Bone marrow (tissue), 2 donors: Measurements from ENCODE around the gene TRIM69.
"Not testable (repeated sequence)": the region's sequence is repeated elsewhere in the genome, so short reads cannot be mapped to it uniquely, and the experiment has no call there.

ENCODE experiments used
- DNase-seq, 2 donors: peaks; one replicate each; lab custom pipeline; 2025; lab: John Stamatoyannopoulos, UW

The TRIM69 gene

GRCh38 chr15:44736181-44736765, at the start of gene TRIM69:
Gene TRIM69 (plus strand): TSS chr15:44736528. CDS start chr15:44736705, 177 bp downstream.
- DNase-seq, result no peak

DNA sequence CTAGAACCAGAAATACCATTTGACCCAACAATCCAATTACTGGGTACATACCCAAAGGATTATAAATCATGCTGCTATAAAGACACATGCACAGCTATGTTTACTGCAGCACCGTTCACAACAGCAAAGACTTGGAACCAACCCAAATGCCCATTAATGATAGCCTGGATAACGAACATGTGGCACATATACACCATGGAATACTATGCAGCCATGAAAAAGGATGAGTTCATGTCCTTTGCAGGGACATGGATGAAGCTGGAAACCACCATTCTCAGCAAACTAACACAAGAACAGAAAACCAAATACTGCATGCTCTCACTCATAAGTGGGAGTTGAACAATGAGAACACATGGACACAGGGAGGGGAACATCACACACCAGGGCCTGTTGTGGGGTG, 47.0 kb upstream of the TRIM69 start:
- DNase-seq, result not testable (repeated sequence)

DNA sequence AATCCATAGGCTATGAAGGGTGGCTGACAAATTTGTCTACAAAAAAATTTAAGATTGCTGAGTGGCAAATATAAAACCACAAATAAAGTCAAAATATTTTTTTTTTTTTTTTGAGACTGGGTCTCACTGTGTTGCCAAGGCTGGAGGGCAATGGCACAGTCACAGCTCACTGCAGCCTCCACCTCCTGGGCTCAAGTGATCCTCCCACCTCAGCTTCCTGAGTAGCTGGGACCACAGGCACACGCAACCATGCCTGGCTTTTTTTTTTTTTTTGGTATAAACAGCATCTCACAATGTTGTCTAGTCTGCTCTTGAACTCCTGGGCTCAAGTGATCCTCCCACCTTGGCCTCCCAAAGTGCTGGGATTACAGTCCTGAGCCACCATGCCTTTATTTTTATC, 46.1 kb upstream of the TRIM69 start:
- not testable (repeated sequence) for DNase-seq

- DNase-seq, result no peak
Observed at GRCh38 chr15:44692659-44693058, 43.7 kb upstream of the TRIM69 start.

DNA sequence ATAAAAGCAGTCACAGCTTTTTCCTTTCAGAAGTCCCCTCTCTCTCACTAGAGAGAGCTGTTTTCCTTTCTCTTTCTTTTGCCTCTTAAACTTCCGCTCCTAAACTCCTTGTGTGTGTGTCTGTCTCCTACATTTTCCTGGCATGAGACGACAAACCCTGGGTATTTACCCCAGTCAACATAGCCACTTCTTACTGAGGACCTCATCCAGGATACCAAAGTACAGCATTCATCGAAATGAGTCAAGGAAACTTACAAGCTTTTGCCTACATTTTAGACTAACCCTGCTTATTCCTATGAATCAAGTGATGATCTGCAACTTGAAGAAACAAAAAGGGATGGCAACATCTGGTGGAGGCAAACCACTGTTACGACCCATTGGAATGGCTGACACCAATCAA, 41.9 kb upstream of the TRIM69 start:
- no peak for DNase-seq

GRCh38 chr15:44695294-44695693, 41.0 kb upstream of the TRIM69 start:
- no peak for DNase-seq

- no peak for DNase-seq
Observed at GRCh38 chr15:44697014-44697413, 39.3 kb upstream of the TRIM69 start.

DNA sequence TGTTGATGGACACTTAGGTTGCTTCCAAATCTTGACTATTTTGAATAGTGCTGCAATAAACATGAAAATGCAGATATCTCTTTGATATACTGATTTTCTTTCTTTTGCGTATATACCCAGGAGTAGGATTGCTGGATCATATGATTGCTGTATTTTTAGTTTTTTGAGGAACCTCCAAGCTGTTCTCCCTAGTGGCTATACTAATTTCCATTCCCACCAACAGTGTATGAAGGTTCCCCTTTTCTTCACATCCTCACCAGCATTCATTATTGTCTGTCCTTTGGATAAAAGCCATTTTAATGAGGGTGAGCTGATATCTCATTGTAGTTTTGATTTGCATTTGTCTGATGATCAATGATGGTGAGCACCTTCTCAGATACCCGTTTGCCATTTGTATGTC, 37.7 kb upstream of the TRIM69 start:
- DNase-seq, result no peak

DNA sequence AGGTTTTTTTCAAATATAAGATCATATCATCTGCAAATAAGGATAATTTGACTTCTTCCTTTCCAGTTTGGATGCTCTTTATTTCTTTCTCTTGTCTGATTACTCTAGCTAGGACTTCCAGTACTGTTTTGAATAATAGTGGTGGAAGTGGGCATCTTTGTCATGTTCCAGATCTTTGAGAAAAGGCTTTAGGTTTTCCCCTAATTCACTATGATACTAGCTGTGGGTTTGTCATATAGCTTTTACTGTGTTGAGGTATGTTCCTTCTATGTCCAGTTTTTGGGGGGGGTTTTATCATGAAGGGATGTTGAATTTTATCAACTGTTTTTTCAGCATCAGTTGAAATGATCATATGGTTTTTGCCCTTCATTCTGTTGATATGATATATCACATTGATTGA, 35.7 kb upstream of the TRIM69 start:
- DNase-seq, result not testable (repeated sequence)

DNA sequence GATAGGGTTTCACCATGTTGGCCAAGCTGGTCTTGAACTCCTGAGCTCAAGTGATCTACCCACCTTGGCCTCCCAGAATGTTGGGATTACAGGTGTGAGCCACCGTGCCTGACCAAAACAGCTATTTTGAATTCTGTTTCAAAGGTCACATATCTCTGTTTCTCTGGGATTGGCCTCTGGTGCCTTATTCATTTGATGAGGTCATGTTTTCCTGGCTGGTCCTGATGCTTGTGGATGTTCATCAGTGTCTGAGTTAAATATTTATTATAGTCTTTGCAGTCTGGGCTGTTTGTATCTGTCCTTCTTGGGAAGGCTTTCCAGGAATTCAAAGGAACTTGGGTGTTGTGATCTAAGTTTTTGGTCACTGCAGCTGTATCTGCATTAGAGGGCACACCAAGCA, 30.3 kb upstream of the TRIM69 start:
- DNase-seq, result no peak

GRCh38 chr15:44706401-44706800, 29.9 kb upstream of the TRIM69 start:
- DNase-seq, result no peak

- no peak for DNase-seq
Observed at GRCh38 chr15:44706946-44707636, 29.2 kb upstream of the TRIM69 start.

- peak; percentile 32 to 76 for DNase-seq
Observed at GRCh38 chr15:44710236-44711095, 25.9 kb upstream of the TRIM69 start.

- peak; percentile 95 to 98 for DNase-seq
Observed at GRCh38 chr15:44711096-44711742, 25.1 kb upstream of the TRIM69 start, which contains the start of the genes B2M and PATL2. Gene B2M (plus strand): TSS chr15:44711517. CDS start chr15:44711547, 30 bp downstream. Gene PATL2 (minus strand): TSS chr15:44711323. CDS start chr15:44676490, 34,833 bp downstream.

DNA sequence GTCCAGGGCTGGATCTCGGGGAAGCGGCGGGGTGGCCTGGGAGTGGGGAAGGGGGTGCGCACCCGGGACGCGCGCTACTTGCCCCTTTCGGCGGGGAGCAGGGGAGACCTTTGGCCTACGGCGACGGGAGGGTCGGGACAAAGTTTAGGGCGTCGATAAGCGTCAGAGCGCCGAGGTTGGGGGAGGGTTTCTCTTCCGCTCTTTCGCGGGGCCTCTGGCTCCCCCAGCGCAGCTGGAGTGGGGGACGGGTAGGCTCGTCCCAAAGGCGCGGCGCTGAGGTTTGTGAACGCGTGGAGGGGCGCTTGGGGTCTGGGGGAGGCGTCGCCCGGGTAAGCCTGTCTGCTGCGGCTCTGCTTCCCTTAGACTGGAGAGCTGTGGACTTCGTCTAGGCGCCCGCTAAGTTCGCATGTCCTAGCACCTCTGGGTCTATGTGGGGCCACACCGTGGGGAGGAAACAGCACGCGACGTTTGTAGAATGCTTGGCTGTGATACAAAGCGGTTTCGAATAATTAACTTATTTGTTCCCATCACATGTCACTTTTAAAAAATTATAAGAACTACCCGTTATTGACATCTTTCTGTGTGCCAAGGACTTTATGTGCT, 24.5 kb upstream of the TRIM69 start:
- peak; percentile 47 to 69 for DNase-seq

DNA sequence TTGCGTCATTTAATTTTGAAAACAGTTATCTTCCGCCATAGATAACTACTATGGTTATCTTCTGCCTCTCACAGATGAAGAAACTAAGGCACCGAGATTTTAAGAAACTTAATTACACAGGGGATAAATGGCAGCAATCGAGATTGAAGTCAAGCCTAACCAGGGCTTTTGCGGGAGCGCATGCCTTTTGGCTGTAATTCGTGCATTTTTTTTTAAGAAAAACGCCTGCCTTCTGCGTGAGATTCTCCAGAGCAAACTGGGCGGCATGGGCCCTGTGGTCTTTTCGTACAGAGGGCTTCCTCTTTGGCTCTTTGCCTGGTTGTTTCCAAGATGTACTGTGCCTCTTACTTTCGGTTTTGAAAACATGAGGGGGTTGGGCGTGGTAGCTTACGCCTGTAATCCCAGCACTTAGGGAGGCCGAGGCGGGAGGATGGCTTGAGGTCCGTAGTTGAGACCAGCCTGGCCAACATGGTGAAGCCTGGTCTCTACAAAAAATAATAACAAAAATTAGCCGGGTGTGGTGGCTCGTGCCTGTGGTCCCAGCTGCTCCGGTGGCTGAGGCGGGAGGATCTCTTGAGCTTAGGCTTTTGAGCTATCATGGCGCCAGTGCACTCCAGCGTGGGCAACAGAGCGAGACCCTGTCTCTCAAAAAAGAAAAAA, 23.9 kb upstream of the TRIM69 start:
- DNase-seq, result peak; percentile 32 to 88

GRCh38 chr15:44713006-44713966, 23.0 kb upstream of the TRIM69 start:
- peak in 1 of 2 donors; percentile 7 for DNase-seq

GRCh38 chr15:44715142-44715796, 21.1 kb upstream of the TRIM69 start:
- DNase-seq, result no peak

DNA sequence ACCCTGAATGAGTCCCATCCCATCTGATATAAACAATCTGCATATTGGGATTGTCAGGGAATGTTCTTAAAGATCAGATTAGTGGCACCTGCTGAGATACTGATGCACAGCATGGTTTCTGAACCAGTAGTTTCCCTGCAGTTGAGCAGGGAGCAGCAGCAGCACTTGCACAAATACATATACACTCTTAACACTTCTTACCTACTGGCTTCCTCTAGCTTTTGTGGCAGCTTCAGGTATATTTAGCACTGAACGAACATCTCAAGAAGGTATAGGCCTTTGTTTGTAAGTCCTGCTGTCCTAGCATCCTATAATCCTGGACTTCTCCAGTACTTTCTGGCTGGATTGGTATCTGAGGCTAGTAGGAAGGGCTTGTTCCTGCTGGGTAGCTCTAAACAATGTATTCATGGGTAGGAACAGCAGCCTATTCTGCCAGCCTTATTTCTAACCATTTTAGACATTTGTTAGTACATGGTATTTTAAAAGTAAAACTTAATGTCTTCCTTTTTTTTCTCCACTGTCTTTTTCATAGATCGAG, 20.5 kb upstream of the TRIM69 start:
- no peak for DNase-seq
